HG03280 (cell line): ENCODE measurements around the gene PHETA1.

ENCODE experiments used
- ATAC-seq: cut with Tn5 transposase; IDR thresholded peaks from one replicate; pipeline ENCODE4 v1.9.1; 2021; ENCODE audit warnings: mild to moderate bottlenecking, moderate library complexity; ENCODE audit not compliant: unreplicated experiment

Gene PHETA1

DNA sequence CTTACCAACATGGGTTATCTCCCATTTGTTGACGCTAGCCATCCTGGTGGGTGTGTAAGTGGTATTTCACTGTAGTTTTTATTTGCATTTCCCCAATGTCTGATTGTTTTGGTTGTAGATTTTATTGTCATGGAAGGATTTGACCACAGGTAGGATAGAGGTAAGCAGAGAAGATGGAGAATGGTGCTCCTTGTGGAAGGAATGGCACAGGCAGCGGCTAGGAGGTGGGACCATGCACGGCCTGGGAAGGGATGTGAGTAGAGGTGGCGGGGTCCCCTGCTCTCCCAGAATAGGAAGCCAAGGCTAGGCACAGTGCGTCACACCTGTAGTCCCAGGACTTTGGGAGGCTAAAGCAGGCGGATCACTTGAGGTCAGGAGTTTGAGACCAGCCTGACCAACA lies 41.4 kb downstream of the PHETA1 start:
- no peak for ATAC-seq

DNA sequence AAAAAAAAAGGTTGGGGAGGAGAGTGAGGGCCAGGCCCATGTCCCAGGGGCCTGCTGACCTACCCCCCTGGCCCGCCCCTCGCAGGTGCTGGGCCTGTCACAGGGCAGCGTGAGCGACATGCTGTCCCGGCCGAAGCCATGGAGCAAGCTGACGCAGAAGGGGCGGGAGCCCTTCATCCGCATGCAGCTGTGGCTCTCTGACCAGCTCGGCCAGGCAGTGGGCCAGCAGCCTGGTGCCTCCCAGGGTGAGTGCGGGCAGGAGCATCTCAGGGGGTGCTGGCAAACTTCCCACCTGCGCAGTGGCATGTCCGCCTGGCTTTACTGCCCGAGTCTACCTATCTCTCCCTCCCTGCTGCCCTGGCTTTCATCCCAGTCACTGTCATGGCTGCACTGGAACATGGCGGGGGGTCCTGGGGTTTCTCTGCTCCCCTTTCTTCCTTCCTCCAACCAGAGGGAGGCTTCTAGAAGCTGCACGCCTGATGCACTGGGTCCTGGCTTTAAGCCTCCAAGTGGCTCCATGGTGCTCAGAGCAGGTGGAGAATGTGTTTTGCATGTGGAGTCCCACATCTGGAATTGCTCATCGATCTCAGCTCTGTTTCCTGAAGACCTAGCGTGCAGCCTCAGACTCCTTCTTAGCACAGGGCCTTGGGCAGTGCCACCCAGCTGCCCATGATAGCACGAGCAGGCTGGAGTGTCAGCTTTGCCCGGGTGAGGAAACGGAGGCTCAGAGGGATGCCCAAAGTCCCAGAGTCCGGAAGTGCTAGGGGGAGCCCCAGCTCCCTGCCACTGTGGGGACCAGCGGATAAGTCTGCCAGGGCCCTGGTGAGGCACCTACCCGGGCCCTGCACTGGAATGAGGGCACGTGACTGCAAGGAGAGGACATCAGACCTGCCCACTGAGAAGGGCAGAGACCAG lies 46.3 kb downstream of the PHETA1 start:
- ATAC-seq = no peak

DNA sequence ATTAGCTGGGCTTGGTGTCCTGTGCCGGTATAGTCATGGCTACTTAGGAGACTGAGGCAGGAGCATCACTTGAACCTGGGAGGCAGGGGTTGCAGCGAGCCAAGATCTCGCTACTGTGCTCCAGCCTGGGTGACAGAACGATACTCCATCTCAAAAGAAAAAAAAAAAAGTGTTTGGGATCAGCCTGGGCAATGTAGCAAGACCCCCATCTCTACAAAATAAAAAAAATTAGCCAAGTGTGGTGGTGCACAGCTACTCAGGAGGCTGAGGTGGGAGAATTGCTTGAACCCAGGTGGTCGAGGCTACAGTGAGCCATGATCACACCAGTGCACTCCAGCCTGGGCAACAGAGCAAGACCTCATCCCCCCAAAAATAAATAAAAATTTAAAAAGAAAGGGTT lies 47.6 kb downstream of the PHETA1 start:
- no peak for ATAC-seq

DNA sequence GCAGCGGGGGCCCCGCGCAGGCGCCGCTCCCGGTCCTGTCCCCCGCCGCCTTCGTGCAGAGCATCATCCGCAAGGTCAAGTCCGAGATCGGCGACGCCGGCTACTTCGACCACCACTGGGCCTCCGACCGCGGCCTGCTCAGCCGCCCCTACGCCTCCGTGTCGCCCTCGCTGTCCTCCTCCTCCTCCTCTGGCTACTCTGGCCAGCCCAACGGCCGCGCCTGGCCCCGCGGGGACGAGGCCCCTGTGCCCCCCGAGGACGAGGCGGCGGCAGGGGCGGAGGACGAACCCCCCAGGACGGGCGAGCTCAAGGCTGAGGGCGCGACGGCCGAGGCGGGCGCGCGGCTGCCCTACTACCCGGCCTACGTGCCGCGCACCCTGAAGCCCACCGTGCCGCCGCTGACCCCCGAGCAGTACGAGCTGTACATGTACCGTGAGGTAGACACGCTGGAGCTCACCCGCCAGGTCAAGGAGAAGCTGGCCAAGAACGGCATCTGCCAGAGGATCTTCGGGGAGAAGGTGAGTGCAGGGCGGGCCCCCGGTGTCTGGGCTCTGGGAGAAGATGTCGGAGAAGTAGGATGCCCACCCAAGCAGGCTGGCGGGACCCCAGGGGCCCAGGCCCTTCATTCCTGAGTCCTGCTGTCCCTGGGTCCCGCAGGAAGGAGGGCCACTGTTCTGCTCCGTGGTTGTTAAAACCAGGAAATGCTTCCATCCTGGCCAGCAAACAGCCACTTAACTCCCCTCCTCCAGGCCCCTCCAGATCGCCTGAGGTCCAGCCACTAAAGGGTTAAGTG lies 48.4 kb downstream of the PHETA1 start:
- ATAC-seq = no peak

DNA sequence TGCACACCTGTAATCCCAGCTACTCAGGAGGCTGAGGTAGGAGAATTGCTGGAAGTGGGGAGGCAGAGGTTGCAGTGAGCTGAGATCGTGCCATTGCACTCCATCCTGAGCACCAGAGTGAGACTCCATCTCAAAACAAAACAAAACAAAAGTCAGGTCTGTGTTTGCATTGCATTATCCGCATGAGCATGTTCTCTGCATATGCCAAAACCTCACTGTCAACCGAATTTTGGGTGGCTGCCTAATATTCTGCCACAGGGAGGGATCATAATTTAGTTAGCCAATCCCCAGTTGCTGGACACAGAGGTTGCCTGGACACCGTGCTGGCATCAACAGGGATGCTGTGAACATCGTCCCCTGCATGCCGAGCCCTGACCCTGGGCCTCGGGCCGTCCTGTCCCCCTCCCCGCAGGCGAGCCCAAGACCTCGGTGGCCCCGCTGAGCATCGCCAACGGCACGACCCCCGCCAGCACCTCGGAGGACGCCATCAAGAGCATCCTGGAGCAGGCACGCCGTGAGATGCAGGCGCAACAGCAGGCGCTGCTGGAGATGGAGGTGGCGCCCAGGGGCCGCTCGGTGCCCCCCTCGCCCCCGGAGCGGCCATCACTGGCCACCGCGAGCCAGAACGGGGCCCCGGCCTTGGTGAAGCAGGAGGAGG lies 49.2 kb downstream of the PHETA1 start:
- no peak for ATAC-seq

DNA sequence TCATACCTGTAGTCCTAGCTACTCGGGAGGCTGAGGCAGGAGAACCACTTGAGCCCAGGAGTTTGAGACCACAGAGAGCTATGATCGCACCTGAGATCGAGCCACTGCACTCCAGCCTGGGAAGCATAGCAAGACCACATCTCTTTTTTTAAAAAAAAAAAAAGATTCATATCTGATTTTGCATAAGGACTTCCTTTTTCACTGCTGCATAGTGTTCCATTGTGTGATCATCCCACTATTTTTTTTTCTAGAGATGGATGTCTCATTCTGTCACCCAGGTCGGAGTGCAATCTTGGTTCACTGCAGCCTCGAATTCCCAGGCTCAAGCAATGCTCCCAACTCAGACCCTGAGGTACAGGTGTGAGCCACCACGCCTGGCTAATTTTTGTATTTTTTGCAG lies 50.4 kb downstream of the PHETA1 start:
- ATAC-seq = no peak

DNA sequence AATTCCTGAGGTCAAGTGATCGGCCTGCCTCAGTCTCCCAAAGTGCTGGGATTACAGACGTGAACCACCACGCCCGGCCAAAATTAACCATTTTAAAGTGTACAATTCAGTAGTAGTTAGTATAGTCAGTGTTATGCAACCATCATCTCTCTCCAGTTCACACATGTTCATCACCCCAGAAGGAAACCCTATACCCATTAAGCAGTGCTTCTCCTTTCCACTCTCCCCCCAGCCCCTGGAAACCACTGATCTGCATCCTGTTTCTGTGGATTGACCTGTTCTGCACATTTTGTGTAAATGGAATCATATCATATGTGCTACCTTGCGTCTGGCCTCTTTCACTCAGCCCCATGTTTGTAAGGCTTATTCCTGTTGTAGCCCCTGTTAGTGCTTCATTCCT lies 52.2 kb downstream of the PHETA1 start:
- no peak for ATAC-seq

DNA sequence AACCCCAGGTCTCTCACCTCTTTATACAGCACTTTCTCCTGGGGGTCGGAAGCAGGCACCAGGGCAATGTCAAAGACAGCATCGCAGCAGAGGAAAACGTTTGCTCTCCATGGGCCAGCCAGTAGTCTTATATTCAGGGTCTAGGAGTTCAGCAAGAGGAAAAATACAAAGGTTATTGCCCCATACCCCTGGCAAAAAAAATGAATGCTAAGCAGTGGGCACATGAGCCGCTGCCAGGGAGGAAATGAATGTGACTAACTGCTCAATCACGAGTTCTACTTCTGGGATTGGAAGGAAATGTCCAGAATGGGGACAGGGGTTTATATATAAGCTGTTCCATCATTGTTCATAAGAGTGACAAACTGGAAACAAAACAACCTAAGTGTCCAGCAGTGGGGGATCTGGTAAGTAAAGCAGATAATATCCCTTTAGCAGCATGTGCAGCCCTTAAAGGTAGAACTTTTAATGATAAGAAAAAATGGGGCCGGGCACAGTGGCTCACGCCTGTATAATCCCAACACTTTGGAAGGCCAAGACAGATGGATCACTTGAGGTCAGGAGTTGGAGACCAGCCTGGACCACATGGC lies 53.8 kb downstream of the PHETA1 start:
- no peak for ATAC-seq

DNA sequence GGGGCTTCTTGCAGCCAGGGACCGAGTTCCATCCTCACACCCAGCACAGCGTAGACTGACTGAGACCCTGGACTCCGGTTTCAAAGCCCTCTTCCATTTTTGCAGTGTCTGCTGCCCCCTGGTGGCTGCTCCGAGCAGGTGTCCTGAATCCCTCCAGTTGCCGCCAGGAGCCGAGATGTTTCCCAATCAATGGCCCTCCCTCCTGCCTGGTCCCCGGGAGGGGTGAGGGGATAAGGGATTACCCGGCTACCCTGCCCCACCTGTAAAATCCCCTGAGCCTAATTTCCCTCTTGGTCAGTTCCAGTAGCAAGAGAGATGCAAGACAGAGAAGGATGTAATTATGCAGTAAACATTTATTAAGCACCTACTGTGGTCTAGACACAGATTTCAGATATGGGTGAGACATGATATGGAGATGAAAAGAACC lies 55.0 kb downstream of the PHETA1 start:
- ATAC-seq = no peak

DNA sequence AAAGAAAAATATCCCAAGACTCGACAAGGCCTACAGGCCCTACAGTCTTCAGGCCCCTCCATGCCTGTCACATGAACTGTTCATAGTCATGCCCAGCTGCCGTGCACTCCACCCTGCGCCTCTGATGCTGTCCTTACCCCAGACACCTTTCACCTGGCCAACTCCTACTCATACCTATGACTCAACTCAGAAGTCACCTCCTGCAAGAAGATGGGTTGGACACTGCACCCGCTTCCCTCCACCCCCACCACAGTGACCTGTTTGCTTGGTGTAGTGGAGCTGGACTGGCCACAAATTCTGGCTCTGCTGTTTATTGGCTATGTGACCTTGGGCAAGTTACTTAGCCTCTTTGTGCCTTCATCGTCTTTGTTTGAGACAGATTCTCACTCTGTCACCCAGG lies 56.2 kb downstream of the PHETA1 start:
- ATAC-seq = no peak

DNA sequence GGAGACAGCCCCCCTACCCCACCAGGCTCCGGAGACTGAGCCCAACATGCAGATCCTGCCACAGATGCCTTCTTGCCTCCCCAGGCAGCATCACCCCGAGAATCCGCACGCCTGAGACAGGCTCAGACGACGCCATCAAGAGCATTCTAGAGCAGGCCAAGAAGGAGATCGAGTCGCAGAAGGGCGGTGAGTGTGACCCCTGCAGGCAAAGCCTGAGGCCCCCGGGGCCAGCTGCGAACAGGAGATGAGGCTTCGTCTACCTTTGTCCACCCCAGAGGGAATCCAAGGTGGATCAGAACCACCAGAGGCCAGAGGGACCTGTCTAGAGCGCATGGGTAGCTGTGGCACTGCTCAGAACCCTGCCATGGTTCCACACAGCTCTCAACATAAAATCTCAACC lies 56.9 kb downstream of the PHETA1 start:
- ATAC-seq = no peak

DNA sequence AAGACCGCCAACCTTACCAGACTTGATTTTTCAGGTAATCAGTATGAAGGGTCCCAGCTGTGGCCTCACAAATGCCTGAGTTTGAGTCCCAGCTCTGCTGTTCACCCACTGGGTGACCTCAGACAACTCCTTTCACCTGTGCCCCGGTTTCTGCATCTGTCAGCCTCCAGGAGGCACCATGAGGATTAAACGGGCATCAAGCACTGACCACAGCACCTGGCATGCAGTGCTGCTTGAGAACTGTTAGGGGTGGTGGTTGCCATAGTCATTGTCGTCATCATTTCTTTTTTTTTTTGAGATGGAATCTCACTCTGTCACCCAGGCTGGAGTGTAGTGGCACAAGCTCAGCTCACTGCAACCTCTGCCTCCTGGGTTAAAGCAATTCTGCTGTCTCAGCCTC lies 57.9 kb downstream of the PHETA1 start:
- ATAC-seq = no peak
